Measurements from ENCODE around the gene RFX8.

RFX8 gene

GRCh38 chr2:101382442-101382841, 92.5 kb downstream of the RFX8 start:
- Histone ChIP-seq H3K36me3 (replicated peaks) (no peaks in the 10 kb centered on the region), H3K4me3 (ENCODE audit: low read depth, low read length) (no peak overlapping the region), H3K27ac (no peak overlapping the region), H3K27me3 (replicated peaks) (peaks cover 7% of the 10 kb centered on the region)
- in situ Hi-C loops (cut with HindIII; ENCODE audit: low pct_ligation_motif_present, low sequenced_read_pairs): no loop called here
- no peak for TF ChIP-seq CTCF (IDR thresholded peaks at IDR 0.05; ENCODE audit: low read depth, low read length, missing control alignments)
- no peak for DNase-seq

GRCh38 chr2:101380376-101380775, 94.5 kb downstream of the RFX8 start:
- in situ Hi-C loops (cut with HindIII; ENCODE audit: low pct_ligation_motif_present, low sequenced_read_pairs): no loop called here
- TF ChIP-seq CTCF (IDR thresholded peaks at IDR 0.05; ENCODE audit: low read depth, low read length, missing control alignments): no peak
- Histone ChIP-seq H3K27ac (no peak overlapping the region), H3K4me3 (ENCODE audit: low read depth, low read length) (no peak overlapping the region), H3K36me3 (replicated peaks) (no peaks in the 10 kb centered on the region), H3K27me3 (replicated peaks) (no peaks in the 10 kb centered on the region)
- peak; percentile 78 for DNase-seq

- H3K4me3 ChIP-seq (ENCODE audit: low read depth, low read length): no peak overlapping the region
- in situ Hi-C loops (cut with HindIII; ENCODE audit: low pct_ligation_motif_present, low sequenced_read_pairs): no loop called here
- no peaks in the 10 kb centered on the region for H3K36me3 ChIP-seq (replicated peaks)
- H3K27me3 ChIP-seq (replicated peaks): no peaks in the 10 kb centered on the region
- no peak for TF ChIP-seq CTCF (IDR thresholded peaks at IDR 0.05; ENCODE audit: low read depth, low read length, missing control alignments)
- no peak overlapping the region for H3K27ac ChIP-seq
- DNase-seq: no peak
Measured at GRCh38 chr2:101379091-101379490, 95.8 kb downstream of the RFX8 start.

- Histone ChIP-seq H3K27me3 (replicated peaks) (no peaks in the 10 kb centered on the region), H3K36me3 (replicated peaks) (no peaks in the 10 kb centered on the region), H3K4me3 (ENCODE audit: low read depth, low read length) (no peak overlapping the region), H3K27ac (no peak overlapping the region)
- in situ Hi-C loops (cut with HindIII; ENCODE audit: low pct_ligation_motif_present, low sequenced_read_pairs): no loop called here
- DNase-seq: no peak
- TF ChIP-seq CTCF (IDR thresholded peaks at IDR 0.05; ENCODE audit: low read depth, low read length, missing control alignments): no peak
Measured at GRCh38 chr2:101375653-101376052, 99.3 kb downstream of the RFX8 start.

GRCh38 chr2:101374821-101375561, 99.9 kb downstream of the RFX8 start:
- no peaks in the 10 kb centered on the region for H3K27me3 ChIP-seq (replicated peaks)
- no peak for DNase-seq
- no peaks in the 10 kb centered on the region for H3K36me3 ChIP-seq (replicated peaks)
- H3K4me3 ChIP-seq (ENCODE audit: low read depth, low read length): no peak overlapping the region
- H3K27ac ChIP-seq: no peak overlapping the region
- in situ Hi-C loops (cut with HindIII; ENCODE audit: low pct_ligation_motif_present, low sequenced_read_pairs): no loop called here
- TF ChIP-seq CTCF (IDR thresholded peaks at IDR 0.05; ENCODE audit: low read depth, low read length, missing control alignments): no peak

- Histone ChIP-seq H3K4me3 (ENCODE audit: low read depth, low read length) (no peak overlapping the region), H3K36me3 (replicated peaks) (no peaks in the 10 kb centered on the region), H3K27me3 (replicated peaks) (no peaks in the 10 kb centered on the region), H3K27ac (no peak overlapping the region)
- no peak for DNase-seq
- TF ChIP-seq CTCF (IDR thresholded peaks at IDR 0.05; ENCODE audit: low read depth, low read length, missing control alignments): no peak
- in situ Hi-C loops (cut with HindIII; ENCODE audit: low pct_ligation_motif_present, low sequenced_read_pairs): no loop called here
Measured at GRCh38 chr2:101372792-101373191, 102.1 kb downstream of the RFX8 start.
